Adrenal gland (tissue), 12 donors: Measurements from ENCODE around the gene KIAA1755. TPM values are rescaled to one million over a fixed set of nuclear protein-coding genes. Genes with fewer than 3 reads are reported as not detected.
A peak's percentile ranks its signal among the peaks of the same experiment; 100 is the strongest.

Experiments
- DNase-seq, 7 donors: peaks; one replicate each; pipeline ENCODE4 v3.0.0-alpha.2; 2019 to 2020
- H3K27ac ChIP-seq, 5 donors: fragments of 200-600 bp; sonication (generic) in 4 of 5; 1 replicate in 3 of 5; 2 replicates in 2 of 5; pipeline versions ENCODE4 v1.5.1 to v1.8.0; 2016 to 2020; ENCODE audit warnings: mild to moderate bottlenecking in 1 of 5
- H3K27me3 ChIP-seq: fragments of 200-600 bp; 2 replicates; pipeline ENCODE4 v1.8.0; 2021
- H3K36me3 ChIP-seq, 2 donors: fragments of 200-600 bp; replicated peaks in 1 of 2; 1 replicate in 1 of 2; 2 replicates in 1 of 2; pipeline versions ENCODE4 v1.5.1 to v1.8.0; 2018 to 2022
- H3K4me1 ChIP-seq, 2 donors: fragments of 200-600 bp; replicated peaks in 1 of 2; 1 replicate in 1 of 2; 2 replicates in 1 of 2; pipeline versions ENCODE4 v1.5.1 to v1.8.0; 2018 to 2021
- H3K4me3 ChIP-seq, 4 donors: fragments of 200-600 bp; sonication (generic) in 3 of 4; one replicate each; pipeline ENCODE4 v1.5.1; 2016 to 2018
- H3K9me3 ChIP-seq, 3 donors: fragments of 200-600 bp; sonication (generic) in 1 of 3; replicated peaks in 1 of 3; 1 replicate in 2 of 3; 2 replicates in 1 of 3; pipeline versions ENCODE4 v1.5.1 to v1.8.0; 2016 to 2021
- CTCF ChIP-seq, 6 experiments: fragments of 450-650 bp in 4 of 6; fragments of 200-600 bp in 2 of 6; sonication (generic) in 1 of 6; IDR thresholded peaks; 1 replicate in 5 of 6; 2 replicates in 1 of 6; pipeline versions ENCODE4 v1.5.1 to v1.8.0; 2016 to 2021; ENCODE audit warnings: antibody characterized with exemption in 6 of 6, mild to moderate bottlenecking in 2 of 6, moderate library complexity in 1 of 6
- POLR2A ChIP-seq, 2 donors: fragments of 450-650 bp; IDR thresholded peaks; one replicate each; pipeline ENCODE4 v1.6.1; 2017; ENCODE audit warnings: antibody characterized with exemption in 2 of 2, mild to moderate bottlenecking in 2 of 2, moderate library complexity in 1 of 2
- WGBS, 4 donors: extraction: QIAGEN DNeasy Blood & Tissue Kit in 2 of 4; methylation state at CpG; one replicate each; pipeline versions ENCODE4 v1.1.5 to v1.1.7; 2013 to 2017; 5-methylcytosine and 5-hydroxymethylcytosine counted together
- intact Hi-C, 2 donors: fragments of 100-400 bp; cut with DNase I; formaldehyde crosslinking; loops; one replicate each; pipeline versions ENCODE4 v1.14.1 to v1.15.0; 2022 to 2023
- polyA plus RNA-seq, 3 donors: library from polyadenylated mRNA; stranded (reverse); fragments of 200-250 nt in 2 of 3; fragments of 350-450 nt in 1 of 3; fragmentation: Illumina TruSeq in 1 of 3; extraction: RNeasy Lipid Tissue Mini Kit (QIAGEN cat#74804) in 1 of 3; gene quantifications; one replicate each; pipeline ENCODE4 v1.2.3, GENCODE V29; 2013 to 2014
- total RNA-seq, 9 donors: library from RNA; depleted of rRNA in 4 of 9; stranded (reverse); fragments of >200 nt in 4 of 9; fragments of 120-200 nt in 1 of 9; fragmentation: NEBNext Ultra II Directional in 1 of 9; extraction: Animal tissue kit (Norgen Biotek cat#: 25700) in 1 of 9; gene quantifications; one replicate each; pipeline versions ENCODE4 v1.1.0 to v1.2.4, GENCODE V29; 2013 to 2023
- donor health status: healthy with polysubstance abuse.
- donor health status: Bipolar disorder and iron deficiency.
- donor health status: DM: yes; HTN: yes; CAD: no.
- donor health status: DM: no; HTN: no; CAD: no.
- donor health status: DM: no; HTN: no; CAD: no.
- donor health status: DM: yes; HTN: yes; CAD: no.

The KIAA1755 gene
- total and polyA plus RNA-seq, 12 donors, result 0.42 to 8.0 (median 2.0) TPM

GRCh38 chr20:38209054-38209675 lies 51.4 kb downstream of the KIAA1755 start:
- intact Hi-C loops, result no loop called here
- DNase-seq, result peak in 1 of 7 donors; percentile 24
- 65 to 74% (median 69%) methylated on average over 3 to 4 of the region's 4 CpGs for WGBS, 4 donors
- Histone ChIP-seq H3K9me3 (no peaks in the 10 kb centered on the region), H3K4me1 (no peaks in the 10 kb centered on the region), H3K27me3 (no peaks in the 10 kb centered on the region), H3K27ac (no peak overlapping the region), H3K36me3 (no peaks in the 10 kb centered on the region), H3K4me3 (no peak overlapping the region)
- TF ChIP-seq CTCF (IDR thresholded peaks at IDR 0.05) (no peak), POLR2A (IDR thresholded peaks at IDR 0.05) (no peak)

DNA sequence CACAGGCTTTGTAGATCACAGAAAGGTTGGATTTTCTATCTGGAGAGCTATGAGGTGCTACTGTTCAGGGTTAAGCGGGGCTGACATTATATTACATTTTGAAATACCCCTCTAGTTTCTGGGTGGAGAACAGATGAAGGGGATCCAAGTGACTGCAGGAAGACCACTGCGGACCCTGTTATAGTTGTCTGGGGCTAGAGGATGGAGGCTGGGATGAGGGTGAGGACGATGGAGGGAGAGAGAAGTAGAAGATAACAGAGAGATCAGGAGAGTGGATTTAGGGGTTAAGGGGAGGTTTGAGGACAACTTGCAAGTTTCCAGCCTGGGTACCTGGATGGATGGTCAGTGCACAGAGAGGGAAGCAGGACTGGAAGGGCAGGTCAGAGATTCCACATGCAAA lies 52.0 kb downstream of the KIAA1755 start:
- Histone ChIP-seq H3K27me3 (no peaks in the 10 kb centered on the region), H3K36me3 (no peaks in the 10 kb centered on the region), H3K4me3 (no peak overlapping the region), H3K27ac (no peak overlapping the region), H3K9me3 (no peaks in the 10 kb centered on the region), H3K4me1 (no peaks in the 10 kb centered on the region)
- intact Hi-C loops, result no loop called here
- WGBS, 4 donors, result 90 to 97% (median 95%) methylated on average over 3 of the region's 3 CpGs
- DNase-seq, result no peak
- TF ChIP-seq POLR2A (IDR thresholded peaks at IDR 0.05) (no peak), CTCF (IDR thresholded peaks at IDR 0.05) (no peak)

DNA sequence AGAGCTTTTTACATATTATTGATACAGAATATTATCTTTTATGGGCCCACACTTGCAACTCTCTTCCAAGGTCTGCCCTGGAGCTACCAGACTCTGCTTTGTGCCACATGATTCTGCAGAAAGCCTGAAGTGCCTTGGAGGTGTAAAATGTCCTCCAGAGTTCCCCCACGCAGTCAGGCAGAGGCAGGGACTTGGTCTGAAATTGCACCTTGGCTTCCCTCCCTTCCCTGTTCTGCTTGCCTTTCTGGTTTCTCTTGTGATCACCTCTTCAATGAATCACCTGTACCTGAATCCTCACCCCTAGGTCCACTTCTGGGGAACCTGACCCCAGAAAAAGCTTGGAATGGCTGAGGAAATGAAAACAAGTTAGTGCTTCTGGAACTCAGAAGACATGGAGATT lies 52.4 kb downstream of the KIAA1755 start:
- Histone ChIP-seq H3K9me3 (no peaks in the 10 kb centered on the region), H3K27ac (no peak overlapping the region), H3K4me3 (no peak overlapping the region), H3K4me1 (no peaks in the 10 kb centered on the region), H3K36me3 (no peaks in the 10 kb centered on the region), H3K27me3 (no peaks in the 10 kb centered on the region)
- no peak for DNase-seq
- WGBS, 4 donors, result 73 to 100% (median 96%) methylated on average over 1 of the region's 1 CpG
- intact Hi-C loops, result no loop called here
- TF ChIP-seq POLR2A (IDR thresholded peaks at IDR 0.05) (no peak), CTCF (IDR thresholded peaks at IDR 0.05) (no peak)

- Histone ChIP-seq H3K36me3 (no peaks in the 10 kb centered on the region), H3K27me3 (no peaks in the 10 kb centered on the region), H3K4me3 (no peak overlapping the region), H3K4me1 (no peaks in the 10 kb centered on the region), H3K9me3 (no peaks in the 10 kb centered on the region), H3K27ac (no peak overlapping the region)
- 84 to 89% (median 86%) methylated on average over 2 of the region's 2 CpGs for WGBS, 4 donors
- intact Hi-C loops, result no loop called here
- no peak for DNase-seq
- TF ChIP-seq POLR2A (IDR thresholded peaks at IDR 0.05) (no peak), CTCF (IDR thresholded peaks at IDR 0.05) (no peak)
Observed at GRCh38 chr20:38207621-38208020, 52.9 kb downstream of the KIAA1755 start.
